ENCODE measurements around the gene UBE2E1.

UBE2E1 gene

GRCh38 chr3:23805633-23806533 is at the start of gene UBE2E1:
UBE2E1 (plus strand) TSS chr3:23805955; CDS start chr3:23807270, 1,315 bp downstream.
- DNase-seq (ENCODE audit: low spot score), result peak; percentile 80

GRCh38 chr3:23756206-23756840 is 49.4 kb upstream of the UBE2E1 start:
- no peak for DNase-seq (ENCODE audit: low spot score)

- DNase-seq (ENCODE audit: low spot score), result no peak
These were observed 47.4 kb upstream of the UBE2E1 start for GRCh38 chr3:23758253-23758838.

DNA sequence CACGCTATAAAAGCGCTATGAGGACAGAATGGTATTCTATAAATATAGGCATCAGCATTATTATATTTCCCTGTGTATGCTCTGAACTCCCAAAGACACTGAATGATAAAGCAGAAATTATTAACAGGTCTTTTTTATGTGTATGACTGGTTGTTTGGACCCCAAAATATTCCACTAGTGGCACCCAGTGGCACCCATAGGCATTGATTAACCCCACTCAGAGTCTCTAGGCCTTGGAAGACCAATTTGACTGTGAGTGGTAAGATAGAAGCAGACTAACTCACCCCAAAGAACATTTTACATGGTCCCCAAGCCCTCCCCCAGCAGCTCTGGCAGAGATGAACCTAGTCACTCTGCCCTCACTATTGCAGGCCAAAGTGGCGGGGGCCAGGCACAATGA is 45.4 kb upstream of the UBE2E1 start:
- no peak for DNase-seq (ENCODE audit: low spot score)

GRCh38 chr3:23760871-23761373 is 44.8 kb upstream of the UBE2E1 start:
- no peak for DNase-seq (ENCODE audit: low spot score)

- DNase-seq (ENCODE audit: low spot score), result peak; percentile 54
These were observed 44.3 kb upstream of the UBE2E1 start for GRCh38 chr3:23761440-23761896.

GRCh38 chr3:23762214-23762613 is 43.5 kb upstream of the UBE2E1 start:
- DNase-seq (ENCODE audit: low spot score), result no peak

- DNase-seq (ENCODE audit: low spot score), result no peak
These were observed 42.8 kb upstream of the UBE2E1 start for GRCh38 chr3:23762759-23763477.

DNA sequence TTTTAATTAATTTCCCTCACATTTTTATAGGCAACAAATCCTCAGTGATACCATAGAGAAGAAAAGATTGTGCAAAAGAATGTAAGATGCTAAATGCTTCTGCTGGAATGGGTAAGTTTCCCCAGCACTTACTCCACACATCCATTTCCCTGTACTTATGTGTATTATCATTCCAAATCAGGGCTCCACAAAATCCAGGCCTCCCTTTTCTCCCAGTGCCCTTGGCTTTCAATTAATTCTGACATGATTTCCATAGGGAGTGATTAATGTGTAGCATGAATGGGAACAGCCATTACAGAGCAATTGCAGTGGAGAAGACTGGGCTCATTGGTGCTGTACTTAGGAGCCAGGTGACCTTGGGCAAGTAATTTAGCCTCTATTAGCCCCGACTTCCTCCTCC is 41.3 kb upstream of the UBE2E1 start:
- DNase-seq (ENCODE audit: low spot score), result no peak

GRCh38 chr3:23767546-23767945 is 38.2 kb upstream of the UBE2E1 start:
- DNase-seq (ENCODE audit: low spot score), result no peak

- no peak for DNase-seq (ENCODE audit: low spot score)
These were observed 30.4 kb upstream of the UBE2E1 start for GRCh38 chr3:23775254-23775909.

GRCh38 chr3:23776352-23776891 is 29.3 kb upstream of the UBE2E1 start:
- peak; percentile 46 for DNase-seq (ENCODE audit: low spot score)

DNA sequence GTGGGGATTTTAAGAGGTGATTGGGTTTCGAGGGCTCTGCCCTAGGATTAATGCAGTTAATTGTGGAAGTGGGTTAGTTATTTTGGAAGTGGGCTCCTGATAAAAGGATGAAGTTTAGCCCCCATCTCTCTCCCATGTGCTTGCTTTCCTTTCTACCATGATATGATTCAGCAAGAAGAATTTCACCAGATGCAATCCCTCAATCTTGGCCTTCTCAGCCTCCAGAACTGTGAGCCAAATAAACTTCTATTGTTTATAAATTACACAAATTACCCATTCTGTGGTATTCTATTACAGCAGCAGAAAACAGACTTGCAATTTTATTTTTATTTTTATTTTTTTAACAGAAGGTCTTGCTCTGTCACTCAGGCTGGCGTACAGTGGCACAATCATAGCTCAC is 27.3 kb upstream of the UBE2E1 start:
- DNase-seq (ENCODE audit: low spot score), result no peak

- peak; percentile 43 for DNase-seq (ENCODE audit: low spot score)
These were observed 25.9 kb upstream of the UBE2E1 start for GRCh38 chr3:23779841-23780240.

DNA sequence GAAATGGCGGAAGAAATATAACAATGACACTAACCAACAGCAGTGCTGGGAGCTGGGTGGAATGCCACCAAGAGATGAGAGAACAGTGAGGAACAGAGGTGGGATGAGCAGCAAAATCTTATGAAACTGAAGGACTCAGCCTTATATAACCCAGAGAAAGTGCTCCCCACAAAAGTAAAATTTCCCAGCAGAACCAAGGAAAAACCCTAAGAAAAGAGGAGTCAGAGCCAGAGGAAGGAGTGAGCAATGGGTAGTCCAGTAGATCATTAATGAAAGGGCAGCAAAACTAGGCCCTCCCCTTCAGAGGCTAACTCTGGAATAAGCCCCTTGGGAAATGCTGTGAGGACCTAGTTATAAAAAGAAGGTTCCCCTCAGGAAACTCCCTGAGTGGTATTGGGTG is 24.7 kb upstream of the UBE2E1 start:
- peak; percentile 6 for DNase-seq (ENCODE audit: low spot score)

- no peak for DNase-seq (ENCODE audit: low spot score)
These were observed 23.9 kb upstream of the UBE2E1 start for GRCh38 chr3:23781871-23782270.

- DNase-seq (ENCODE audit: low spot score), result no peak
These were observed 20.6 kb upstream of the UBE2E1 start for GRCh38 chr3:23785097-23785645.

- DNase-seq (ENCODE audit: low spot score), result no peak
These were observed 19.9 kb upstream of the UBE2E1 start for GRCh38 chr3:23785882-23786281.

DNA sequence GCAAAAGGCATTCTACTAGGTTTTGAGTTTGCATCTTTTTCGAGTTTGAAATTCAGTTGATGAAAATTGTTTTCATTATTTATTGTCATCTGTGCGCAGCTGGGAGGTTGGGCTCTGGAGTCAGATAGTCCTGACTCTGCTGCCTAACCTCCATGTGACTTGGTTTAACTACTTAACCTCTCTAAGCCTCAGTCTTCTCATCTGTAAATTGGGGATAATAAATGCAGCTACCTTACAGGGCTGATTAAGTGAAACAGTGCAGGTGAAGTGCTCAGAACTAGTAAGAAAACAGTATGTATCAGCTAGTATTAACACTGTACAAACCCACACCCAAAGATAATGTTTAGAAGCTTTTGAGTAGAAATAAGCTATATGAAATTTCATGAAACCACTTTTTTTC is 14.1 kb upstream of the UBE2E1 start:
- DNase-seq (ENCODE audit: low spot score), result no peak

- DNase-seq (ENCODE audit: low spot score), result no peak
These were observed 12.1 kb upstream of the UBE2E1 start for GRCh38 chr3:23793528-23794134.
